OCI-LY1 (cell line): ENCODE data around the gene SLC4A1.

ENCODE experiments used
- EZH2 ChIP-seq: fragments of 200-600 bp; sonication (generic), shearing (Covaris generic); IDR thresholded peaks from 2 replicates; pipeline ENCODE4 v1.8.0; 2017; ENCODE audit warnings: borderline replicate concordance, mixed run types, mild to moderate bottlenecking, antibody characterized with exemption, low read length, moderate library complexity, mixed read lengths
- TF ChIP-seq, protein P1 (sequence below): fragments of 200-600 bp; sonication (generic), shearing (Covaris generic); IDR thresholded peaks from 2 replicates; pipeline ENCODE4 v1.5.1; 2017; ENCODE audit warnings: mild to moderate bottlenecking, antibody characterized with exemption, low read length, moderate library complexity, mixed read lengths

DNA sequence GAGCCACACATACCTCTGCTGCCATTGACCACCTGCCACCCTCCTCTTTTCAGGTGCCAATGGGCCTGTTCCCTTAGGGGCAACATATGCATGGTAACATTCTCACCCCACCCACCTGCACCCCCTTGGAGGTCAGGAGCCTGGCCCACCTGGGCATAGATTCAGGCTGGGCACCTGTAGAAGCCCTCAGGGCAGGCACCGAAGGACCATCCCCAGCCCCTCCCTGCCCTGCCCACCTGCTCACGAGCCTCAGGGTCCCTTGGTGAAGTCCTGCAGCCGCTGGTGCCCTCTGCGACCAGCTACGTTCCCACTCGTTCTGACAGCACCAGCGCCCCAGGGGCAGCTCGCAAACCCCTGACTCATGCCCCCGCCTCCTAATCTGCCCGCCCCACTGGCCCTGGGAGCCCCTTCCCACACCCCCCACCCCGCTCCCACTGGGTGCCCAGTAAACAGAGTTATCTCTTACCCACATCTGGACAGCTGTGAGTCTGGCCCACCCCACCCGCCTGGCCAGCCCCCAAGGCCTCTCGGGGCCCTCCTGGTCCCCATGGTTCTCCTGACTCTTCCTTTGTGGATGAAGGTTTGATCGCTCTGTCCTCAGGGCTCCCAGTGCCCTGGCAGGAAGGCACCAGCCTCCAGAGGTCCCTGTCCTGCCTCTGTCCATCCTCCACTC lies at the start of gene SLC4A1:
- TF ChIP-seq EZH2 = no peak
- TF ChIP-seq, protein P1, sequence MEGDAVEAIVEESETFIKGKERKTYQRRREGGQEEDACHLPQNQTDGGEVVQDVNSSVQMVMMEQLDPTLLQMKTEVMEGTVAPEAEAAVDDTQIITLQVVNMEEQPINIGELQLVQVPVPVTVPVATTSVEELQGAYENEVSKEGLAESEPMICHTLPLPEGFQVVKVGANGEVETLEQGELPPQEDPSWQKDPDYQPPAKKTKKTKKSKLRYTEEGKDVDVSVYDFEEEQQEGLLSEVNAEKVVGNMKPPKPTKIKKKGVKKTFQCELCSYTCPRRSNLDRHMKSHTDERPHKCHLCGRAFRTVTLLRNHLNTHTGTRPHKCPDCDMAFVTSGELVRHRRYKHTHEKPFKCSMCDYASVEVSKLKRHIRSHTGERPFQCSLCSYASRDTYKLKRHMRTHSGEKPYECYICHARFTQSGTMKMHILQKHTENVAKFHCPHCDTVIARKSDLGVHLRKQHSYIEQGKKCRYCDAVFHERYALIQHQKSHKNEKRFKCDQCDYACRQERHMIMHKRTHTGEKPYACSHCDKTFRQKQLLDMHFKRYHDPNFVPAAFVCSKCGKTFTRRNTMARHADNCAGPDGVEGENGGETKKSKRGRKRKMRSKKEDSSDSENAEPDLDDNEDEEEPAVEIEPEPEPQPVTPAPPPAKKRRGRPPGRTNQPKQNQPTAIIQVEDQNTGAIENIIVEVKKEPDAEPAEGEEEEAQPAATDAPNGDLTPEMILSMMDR = no peak
